Upper lobe of left lung (tissue), 4 donors: ENCODE data around the gene DCAF8.

Source experiments
- EP300 ChIP-seq, 4 donors: sonication (generic); formaldehyde crosslinking; IDR thresholded peaks; one replicate each; pipeline ENCODE4 v1.5.1; 2017; ENCODE audit warnings: antibody characterized with exemption in 4 of 4, control low read depth in 2 of 4
- POLR2A ChIP-seq, 4 donors: fragments of 450-650 bp; IDR thresholded peaks; one replicate each; pipeline ENCODE4 v1.5.1; 2016 to 2017; ENCODE audit warnings: antibody characterized with exemption in 4 of 4, mild to moderate bottlenecking in 2 of 4
- POLR2AphosphoS5 ChIP-seq, 2 donors: sonication (generic); formaldehyde crosslinking; IDR thresholded peaks; one replicate each; pipeline ENCODE4 v1.5.1; 2017; ENCODE audit warnings: antibody characterized with exemption in 2 of 2
- TF ChIP-seq, protein P1 (sequence below), 6 experiments: fragments of 450-650 bp in 4 of 6; fragments of 200-600 bp in 2 of 6; sonication (generic) in 2 of 6; IDR thresholded peaks; one replicate each; pipeline ENCODE4 v1.5.1; 2016 to 2019; ENCODE audit warnings: antibody characterized with exemption in 6 of 6

DNA sequence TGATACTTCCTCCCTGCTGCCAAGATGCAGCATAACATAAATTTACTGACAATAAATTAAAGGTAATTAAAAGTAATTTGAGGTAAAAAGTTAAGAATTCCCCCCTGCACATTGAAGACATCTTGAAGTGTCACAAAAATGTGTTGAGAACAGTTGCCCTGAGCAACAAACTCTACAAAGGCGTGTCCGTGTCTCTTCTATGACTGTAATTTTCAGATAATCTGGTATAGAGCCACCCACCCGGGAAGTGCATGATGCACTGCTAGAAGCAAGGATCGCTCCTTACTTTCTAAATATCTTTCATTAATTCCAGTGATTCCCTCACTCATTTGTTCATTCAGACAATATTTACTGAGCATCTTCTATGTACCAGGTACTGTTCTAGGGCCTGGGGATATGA is 83.0 kb downstream of the DCAF8 start:
- TF ChIP-seq, protein P1, sequence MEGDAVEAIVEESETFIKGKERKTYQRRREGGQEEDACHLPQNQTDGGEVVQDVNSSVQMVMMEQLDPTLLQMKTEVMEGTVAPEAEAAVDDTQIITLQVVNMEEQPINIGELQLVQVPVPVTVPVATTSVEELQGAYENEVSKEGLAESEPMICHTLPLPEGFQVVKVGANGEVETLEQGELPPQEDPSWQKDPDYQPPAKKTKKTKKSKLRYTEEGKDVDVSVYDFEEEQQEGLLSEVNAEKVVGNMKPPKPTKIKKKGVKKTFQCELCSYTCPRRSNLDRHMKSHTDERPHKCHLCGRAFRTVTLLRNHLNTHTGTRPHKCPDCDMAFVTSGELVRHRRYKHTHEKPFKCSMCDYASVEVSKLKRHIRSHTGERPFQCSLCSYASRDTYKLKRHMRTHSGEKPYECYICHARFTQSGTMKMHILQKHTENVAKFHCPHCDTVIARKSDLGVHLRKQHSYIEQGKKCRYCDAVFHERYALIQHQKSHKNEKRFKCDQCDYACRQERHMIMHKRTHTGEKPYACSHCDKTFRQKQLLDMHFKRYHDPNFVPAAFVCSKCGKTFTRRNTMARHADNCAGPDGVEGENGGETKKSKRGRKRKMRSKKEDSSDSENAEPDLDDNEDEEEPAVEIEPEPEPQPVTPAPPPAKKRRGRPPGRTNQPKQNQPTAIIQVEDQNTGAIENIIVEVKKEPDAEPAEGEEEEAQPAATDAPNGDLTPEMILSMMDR (IDR thresholded peaks at IDR 0.05): no peak
- TF ChIP-seq POLR2A (IDR thresholded peaks at IDR 0.05) (no peak), POLR2AphosphoS5 (IDR thresholded peaks at IDR 0.05) (no peak), EP300 (IDR thresholded peaks at IDR 0.05) (no peak)
